DMS53 treated with DMSO at 0.1 percent for 48 hours (cell line): ENCODE results near the gene TWIST2.
A peak's percentile ranks its signal among the peaks of the same experiment; 100 is the strongest.

Source experiments
- DNase-seq: peaks from one replicate; lab custom pipeline; 2025; ENCODE audit not compliant: unreplicated experiment; lab: John Stamatoyannopoulos, UW

The TWIST2 gene

DNA sequence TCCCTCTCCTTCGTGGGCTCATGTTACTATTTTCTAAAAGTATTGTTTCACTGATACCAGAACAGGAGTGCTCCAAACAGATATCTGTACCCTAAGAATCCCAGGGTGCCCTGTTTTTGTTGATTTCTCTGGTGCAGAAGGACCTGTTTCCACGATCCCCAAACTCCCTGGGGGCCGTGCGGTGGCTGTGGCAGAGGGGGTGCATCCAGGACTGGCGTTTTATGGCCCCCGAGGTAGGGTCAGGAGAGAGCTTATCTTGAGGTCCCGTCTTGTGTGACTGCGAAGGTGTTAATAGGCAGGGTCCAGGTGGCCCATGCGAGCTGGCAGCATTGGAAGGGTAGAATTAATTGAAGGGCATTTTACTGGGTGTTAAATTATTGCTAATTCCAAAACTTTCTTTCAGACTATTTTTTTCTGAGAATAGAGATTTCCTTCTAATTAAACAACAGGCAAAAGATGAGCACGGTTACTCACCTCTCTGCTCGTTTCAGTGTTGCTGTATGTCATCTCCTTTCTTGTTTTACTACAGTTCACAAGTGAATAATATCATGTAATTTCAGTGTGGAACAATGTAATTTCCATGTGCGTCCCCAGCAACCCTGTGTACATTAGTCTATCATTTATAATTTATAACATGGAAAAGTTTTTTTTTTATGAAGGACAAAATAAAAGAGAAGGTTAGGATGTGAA, 8.2 kb downstream of the TWIST2 start:
- no peak for DNase-seq

DNA sequence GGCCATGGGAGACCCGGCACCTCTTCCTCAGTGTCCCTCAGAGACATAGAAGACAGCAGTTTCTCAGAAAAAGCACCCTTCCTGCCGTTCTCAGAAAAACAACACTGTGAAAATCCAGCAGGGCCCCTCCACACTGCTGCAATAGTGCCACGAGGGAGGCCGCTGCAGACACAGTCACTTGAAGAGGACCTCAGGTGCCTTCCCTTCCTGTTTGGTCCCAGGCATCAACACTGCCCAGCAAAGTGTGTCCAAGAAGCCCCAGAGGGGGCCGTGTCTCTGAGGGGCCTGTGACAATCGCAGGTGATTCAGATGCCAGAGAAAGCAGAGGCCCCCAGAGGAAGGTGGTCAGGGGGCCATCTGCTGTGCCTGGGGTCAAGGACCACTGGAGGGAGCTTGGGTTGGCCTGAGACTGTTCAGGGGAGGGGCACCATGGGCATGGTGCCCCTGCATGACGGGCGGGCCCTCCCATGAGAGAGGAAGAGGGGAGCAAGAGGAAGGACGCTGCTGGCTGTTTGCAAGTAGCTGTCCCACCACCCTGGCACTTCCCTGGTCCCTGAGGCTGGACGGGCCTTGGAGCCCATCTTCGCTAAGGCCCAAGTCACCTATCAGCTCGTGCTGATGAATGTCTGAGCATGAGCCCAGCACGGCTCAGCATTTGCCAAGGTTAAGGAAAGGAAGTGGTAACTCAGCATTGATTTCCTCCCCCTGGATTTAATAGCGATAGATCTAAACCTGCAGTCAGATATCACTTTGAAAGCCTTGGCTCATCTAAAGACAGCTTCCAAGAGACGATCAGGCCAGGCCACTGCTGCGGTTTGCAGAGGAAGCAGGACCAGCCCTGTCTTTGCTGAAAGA, 9.1 kb downstream of the TWIST2 start:
- no peak for DNase-seq

DNA sequence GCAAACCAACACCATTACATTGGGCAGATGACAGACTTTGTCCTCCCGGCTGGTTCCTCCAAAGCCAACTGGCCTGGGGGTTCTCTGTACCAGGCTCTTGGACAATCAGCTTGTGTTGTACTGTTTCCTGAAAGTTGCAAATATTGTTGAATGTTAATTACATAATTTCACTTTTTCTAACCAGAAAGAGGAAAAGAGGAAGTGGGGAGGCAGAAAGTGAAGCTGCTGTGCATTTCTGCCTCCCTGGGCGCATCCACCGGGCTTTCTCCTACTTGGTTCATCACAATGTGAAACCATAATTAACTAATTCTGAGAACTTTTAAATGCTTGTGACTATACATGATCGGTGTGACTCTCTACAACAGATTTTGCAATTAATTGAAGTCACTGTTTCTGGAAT, 10.1 kb downstream of the TWIST2 start:
- no peak for DNase-seq

DNA sequence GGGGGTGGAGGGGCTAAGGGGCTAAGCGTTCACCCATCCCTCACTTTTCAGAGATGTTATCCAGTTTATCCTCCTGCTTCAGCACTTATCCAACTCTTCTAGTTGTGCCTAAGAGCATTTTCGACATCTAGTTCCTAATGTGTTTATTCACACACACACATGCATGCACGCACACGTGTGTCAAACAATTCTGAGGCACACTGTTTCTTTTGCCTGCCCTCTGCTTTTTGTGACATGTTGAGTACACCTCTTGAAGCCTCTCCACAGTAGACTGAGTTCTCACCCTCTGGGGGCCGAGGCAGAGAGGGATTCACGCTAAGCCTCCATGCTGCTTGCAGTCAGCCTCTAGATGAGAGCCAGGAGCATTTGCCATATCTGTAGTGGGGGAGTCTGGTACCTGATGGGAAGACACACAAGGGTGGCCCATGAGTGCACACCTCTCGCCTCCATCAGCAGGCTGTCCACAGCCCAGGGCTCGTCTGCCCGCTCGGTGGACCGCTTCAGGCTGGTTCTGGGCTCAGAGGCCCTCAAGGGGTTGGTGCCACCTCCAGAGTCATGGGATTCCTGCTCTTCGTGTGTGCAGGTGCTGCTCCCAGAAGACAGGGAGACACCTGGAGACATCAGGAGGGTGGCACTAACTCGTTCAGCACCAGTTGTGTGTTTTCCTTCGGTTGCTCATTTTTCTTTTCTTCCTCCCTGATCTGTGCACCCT, 11.9 kb downstream of the TWIST2 start:
- no peak for DNase-seq

DNA sequence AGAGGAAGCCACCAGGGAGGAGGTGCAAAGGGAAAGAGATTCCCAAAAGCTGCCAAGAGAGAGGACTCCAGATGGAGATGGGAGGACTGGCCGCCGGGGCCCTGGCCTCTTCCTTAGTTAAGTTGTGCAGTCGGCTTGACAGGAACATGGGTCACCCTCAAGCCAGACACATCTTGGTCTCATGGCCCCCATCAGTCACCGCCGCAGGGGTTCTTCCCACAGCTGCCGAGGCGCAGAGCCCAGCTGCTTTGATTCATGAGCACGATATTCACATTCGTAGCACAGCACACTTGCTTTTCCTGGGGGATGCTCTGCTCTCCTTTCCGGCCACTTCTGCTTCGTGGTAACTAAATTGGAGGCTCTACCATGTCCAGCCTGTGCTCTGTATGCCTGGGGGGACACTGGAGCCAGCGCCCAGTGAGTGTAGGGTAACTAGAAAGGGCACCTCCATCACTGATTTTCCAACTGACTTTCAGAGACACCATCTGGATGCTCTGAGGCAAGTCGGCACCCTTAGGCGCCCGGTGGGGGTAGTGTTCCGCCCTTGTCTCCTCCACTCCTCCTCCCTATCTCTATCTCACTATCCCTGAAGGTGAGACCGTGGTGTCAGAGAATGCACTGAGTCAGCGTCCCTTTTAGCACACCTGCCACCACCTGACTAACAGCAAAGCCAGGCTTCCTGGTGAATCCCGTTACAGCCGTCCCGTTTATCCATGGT, 13.3 kb downstream of the TWIST2 start:
- DNase-seq, result no peak

DNA sequence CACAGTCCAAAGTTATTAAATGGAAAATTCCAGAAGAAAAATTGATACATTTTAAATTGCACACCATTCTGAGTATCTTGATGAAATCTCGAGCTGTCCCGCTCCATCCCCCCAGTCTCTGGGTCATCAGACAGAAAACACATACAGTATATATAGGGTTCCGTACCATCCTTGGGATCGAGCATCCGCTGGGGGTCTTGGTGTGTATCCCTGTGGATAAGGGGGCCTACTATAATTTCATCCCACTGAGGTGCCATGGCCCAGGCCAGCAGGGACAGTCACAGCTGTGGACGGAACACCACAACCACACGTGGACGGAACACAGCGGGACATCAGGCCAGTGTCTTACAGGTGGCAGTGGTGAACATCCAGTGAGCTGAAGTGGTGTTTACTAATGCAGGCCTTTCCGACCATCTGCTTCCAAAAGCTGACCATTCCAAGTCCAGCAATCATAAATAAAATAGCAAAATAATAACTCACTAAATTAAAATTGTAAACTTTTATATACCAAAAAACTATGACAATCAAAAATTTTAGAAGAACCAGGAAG, 14.0 kb downstream of the TWIST2 start:
- DNase-seq, result no peak

DNA sequence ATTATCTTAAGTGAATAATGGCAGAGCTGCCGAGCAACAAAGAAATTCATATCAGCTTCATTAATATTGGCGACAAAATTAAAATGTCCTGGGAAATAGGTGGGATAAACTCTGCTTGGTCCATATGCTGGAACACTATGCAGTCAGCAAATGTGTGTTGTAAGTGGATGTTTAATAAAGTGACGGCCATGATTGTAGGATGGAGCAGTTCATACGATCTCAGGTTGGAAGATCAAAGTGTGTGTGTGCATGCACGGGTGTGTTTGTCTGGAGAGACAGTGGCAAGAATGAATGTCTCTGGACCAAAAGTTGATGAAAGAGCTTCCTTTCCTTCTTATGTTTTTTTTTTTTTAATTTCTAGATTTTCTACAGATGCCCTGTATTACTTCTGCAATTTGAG, 14.8 kb downstream of the TWIST2 start:
- no peak for DNase-seq

DNA sequence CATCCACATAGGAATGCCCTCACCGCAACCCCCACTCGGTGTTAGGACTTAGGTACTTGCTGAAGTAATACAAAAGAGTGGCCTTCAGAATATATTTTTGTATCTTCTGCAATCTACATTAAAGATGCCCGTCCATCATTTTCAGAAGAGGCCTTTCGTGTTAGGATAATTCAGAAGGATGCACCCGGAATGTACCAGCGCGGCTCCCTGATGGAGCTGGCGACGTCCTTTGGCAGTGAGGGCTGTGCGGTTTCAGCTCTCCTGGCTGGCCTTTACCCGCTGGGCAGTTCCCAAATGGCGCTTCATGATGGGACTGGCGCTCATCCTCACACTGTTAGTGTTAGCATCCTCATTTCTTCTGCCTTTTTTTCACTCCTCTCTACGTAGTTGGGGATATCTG, 15.3 kb downstream of the TWIST2 start:
- no peak for DNase-seq

DNA sequence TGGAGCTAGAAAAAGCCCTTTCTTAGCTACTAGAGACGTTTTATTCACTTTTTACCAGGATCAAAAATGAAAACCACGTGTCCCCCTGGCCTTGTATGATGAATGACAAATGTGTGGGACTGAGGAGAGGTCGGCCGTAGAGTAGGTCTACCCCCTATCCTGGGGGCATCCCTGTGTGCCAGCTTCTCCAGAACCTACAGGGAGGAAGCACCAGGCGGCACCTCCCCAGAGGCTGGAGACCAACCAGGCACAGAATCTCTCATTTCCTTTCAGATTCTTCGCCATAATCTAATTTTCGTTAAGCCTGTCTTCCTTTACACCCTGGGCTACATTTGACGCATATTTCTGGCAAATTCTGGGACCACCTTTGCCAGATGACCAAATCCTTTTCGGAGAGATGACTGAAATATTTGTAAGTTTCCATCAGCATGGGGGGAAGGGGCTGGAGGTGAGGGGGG, 15.9 kb downstream of the TWIST2 start:
- DNase-seq, result no peak

DNA sequence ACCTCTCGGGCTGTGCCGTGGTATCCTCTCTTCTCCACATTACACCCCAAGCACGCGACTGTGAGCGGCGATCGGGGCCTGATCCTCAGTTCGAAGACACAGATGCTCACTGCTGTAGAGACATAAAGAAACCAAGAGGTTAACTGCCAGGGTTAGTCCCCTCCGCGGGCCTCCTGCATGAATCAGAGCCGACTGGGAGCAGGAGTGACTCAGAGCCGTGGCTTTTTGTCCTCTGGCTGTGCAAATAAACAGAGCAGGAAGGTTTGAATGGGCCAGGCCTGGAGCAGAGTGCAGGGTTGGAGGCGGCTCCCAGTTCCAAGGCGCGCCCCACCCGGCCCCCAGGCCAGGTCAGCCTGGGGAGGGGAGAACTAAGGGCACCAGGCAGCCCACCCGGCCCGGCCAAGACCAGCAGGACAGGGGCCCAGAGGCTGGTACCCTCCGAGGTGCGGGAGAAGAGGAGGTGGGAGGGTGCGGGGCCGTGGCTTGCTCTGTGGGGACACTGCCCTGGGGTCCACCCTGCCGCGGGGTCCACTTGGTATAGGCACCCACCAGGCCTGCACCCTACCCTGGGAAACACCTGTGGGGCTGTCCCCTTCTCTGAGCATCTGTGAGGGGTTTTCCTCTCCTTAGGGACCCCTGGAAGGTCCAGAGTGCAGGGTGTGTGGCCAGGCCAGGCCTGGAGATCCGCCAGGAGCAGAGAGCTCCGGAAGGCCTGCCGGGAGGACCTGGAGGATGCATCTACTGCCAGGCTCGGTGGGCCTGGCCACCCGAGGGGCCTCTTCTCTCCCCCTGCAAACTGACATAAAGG, 16.5 kb downstream of the TWIST2 start:
- peak; percentile 77 for DNase-seq

DNA sequence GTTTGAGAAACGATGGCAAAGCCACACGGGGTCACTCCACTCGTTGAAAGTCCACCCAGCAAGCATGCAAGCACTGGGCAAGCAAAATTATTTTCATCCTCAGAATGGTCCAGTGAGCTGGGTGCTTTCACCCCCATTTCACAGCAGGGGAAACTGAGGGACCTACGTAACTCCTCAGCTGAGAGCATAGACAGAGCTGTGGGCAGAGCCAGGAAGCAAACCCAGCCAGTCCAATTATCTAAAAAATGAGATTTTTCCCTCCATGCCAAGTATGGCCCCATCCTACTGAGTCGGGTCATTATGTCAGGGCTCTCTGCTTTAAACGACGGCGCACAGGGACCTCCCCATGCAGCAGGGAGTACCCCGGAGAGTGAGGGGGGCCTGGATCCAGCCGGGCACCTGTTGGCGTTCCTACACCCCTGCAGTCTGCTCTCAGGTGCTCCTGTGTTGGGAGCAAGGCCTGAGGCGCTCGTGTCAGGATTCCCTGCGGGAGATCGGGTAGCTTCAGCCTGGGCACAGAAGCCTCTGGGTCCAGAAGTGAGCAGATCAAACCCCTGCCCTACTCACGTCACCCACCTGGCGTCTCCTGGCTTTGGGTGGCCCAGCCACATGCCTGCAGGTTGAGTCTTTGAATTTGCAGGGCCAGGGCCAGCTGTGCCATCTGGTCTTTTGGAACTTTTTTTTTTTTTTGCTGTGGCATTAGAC, 17.3 kb downstream of the TWIST2 start:
- DNase-seq, result no peak

DNA sequence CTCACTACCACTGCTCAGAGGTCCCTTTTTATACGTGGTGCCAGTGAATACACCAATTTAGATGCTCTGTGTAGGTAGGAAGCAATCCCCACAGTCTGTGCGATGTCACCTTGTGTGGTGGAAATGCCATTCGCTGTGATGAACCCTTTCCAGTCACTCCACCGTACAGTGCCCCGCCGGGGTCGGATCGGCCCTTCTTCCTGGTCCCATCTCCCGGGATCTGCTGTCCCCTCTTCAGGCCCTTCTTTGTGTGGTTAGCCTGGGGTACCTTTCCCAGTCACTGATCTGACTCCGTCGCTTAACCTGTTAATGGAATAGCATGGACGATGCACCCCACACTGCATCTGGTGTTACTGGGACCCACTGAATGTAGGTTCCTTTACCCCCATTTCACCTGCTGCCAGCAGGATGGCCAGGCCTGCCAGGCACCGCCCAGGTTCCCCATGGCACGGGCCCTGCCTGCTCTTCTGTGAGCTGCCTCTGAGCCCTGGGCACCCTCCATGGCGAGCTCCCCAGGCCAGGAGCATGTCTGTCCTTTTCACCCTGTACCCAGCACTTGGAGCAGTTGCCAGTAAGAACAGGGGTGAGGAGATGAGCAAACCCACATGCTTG, 18.0 kb downstream of the TWIST2 start:
- no peak for DNase-seq

DNA sequence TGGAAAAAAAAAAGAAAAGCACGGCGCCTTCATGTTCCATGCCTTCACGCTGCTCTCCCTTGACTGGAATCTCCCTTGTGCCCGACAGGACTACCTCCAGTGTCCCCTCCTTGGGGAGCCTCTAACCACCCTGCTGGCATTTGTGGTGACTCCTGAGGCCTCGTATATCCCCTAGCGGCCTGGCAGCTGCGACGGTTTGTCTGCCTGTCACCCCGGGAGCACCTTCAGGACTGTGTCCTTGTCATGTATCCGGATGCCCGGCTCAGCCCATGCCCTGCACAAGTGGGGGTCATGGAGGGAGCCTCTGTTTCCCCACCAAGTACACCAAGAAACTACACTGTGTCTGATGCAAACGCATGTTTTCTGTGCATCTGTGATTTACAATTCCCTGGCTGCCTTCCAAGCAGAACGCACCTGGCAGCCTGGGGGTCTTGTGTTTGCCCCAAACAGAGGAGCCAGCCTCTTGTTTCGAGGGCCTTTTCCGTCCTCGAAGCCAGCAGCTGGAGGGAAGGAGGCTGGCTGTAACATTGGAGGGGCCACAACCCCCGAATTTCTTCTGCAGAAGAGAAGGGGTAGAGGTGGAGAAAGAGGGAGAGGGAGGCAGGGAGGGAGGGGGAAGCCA, 18.9 kb downstream of the TWIST2 start:
- no peak for DNase-seq

DNA sequence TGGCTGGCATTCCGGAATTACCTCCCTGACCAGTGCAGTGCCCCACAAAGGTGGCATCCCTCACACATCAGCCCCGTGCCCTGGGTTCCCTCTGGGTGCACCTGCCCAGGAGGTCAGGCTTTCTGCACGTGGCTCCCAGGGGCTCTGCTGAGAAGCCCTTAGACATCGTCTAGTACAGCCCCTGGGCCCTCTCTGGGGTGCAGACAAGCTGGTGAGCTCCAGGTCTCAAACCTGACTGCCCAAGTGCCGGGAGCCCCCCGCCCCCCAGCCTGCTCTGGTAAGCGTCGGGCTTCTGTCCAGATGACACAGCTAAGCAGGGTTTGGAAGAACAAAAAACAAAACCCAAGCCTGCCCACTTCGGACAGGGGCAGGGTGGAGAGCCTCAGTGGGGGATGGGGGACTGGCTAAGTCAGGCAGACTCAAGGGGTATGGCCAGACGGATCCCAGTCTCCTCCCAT, 20.2 kb downstream of the TWIST2 start:
- DNase-seq, result no peak

DNA sequence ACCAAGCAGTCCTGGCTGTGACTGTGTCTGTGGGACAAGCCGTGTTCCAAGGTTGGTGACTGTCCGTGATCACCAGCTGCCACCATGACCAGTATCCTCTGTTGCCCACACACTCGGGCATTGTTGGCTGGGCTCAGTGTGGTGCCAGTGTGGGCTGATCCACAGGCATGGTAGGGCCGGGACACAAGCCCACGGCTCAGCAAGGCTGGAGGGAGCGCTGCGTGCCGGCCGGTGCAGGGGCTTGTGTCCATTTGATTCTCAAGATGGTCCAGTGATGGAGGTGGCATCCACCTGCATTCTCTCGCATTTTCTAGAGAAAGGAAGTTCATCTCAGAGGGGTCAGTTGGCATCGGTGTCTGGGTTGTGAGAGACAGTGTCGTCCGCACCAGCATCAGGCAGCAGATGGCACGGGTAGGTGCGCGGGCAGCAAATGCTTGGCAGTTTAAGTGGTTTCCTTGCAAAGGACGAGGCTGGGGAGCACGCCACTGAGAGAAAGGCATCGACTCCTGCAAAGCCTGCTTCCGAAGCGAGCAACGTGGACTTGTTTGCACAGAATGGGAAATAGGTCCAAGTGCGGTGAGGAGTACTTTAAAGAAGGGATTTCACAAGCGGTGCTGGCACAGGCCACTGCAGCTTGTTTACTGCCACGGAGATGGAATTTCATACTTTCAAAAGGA, 20.9 kb downstream of the TWIST2 start:
- no peak for DNase-seq

DNA sequence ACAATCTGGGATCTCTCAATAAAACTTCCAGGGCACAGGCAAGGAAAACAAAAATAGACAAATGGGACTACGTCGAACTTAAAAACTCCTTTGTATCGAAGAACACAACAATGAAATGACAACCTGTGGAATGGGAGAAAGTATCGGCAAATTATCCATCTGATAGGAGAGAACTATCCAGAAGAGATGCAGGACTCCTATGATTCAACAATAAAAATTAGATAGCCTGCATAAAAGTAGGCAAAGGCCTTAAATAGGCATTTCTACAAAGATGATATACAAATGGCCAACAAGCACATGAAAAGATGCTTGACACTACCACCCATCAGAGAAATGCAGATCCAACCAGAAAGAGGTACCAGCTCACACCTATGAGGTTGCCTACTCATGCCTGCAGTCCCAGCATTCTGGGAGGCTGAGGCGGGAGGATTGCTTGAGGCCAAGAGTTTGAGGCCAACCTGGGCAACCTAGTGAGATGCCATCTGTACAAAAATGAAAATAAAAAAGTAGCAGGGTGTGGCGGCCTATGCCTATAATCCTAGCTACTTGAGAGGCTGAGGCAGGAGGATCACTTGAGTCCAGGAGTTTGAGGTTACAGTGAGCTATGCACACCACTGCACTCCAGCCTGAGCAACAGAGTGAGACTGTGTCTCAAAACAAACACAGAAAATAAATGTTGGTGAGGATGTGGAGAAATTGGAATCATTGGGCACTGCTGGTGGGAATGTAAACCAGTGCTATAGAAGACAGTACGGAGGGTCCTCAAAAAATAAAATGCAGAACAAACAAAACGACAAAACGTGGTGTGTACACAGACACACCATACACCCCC, 21.6 kb downstream of the TWIST2 start:
- no peak for DNase-seq

DNA sequence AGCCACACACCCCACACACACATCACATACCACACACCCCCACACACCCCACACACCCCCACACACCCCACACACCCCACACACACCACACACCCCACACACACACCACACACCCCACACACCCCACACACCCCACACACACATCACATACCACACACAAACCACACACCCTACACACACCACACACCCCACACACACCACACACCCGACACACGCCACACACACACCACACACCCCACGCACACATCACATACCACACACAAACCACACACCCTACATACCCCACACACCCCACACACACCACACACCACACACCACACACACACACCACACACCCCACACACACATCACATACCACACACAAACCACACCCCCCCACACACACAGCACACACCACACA, 22.4 kb downstream of the TWIST2 start:
- DNase-seq, result no peak
